SKM-1 (cell line): ENCODE data around the gene OSGEPL1.
"Not testable (repeated sequence)": the region's sequence is repeated elsewhere in the genome, so short reads cannot be mapped to it uniquely, and the experiment has no call there.

Experiments
- DNase-seq: peaks from one replicate; lab custom pipeline; 2025; ENCODE audit not compliant: unreplicated experiment; lab: John Stamatoyannopoulos, UW

Gene OSGEPL1

GRCh38 chr2:189762551-189763298 is at the start of gene OSGEPL1:
TSS of gene OSGEPL1 (minus strand) at chr2:189762792. CDS start at chr2:189761640, 1,152 bp downstream.
- DNase-seq: peak; percentile 82

DNA sequence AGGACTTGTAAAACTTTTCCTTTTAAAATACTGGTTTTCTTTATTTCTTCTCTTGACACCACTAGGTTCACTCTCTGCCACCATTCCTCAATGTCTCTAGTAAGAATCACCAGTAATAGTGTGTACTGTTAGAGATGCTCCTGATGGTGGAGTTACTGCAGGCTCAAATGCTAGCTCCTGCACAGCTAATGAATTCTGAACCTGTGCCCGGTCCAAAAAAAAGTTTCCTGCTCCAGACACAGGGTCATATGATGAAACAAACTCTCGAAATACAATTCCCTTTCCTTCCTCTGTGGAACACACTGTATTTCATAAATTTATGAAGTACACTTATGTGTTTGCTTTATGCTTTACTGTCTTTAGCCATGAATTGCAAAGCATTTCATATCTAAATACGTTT is 40.8 kb upstream of the OSGEPL1 start:
- DNase-seq: no peak

GRCh38 chr2:189802396-189802912 is 39.9 kb upstream of the OSGEPL1 start:
- no peak for DNase-seq

GRCh38 chr2:189799531-189799930 is 36.9 kb upstream of the OSGEPL1 start:
- no peak for DNase-seq

DNA sequence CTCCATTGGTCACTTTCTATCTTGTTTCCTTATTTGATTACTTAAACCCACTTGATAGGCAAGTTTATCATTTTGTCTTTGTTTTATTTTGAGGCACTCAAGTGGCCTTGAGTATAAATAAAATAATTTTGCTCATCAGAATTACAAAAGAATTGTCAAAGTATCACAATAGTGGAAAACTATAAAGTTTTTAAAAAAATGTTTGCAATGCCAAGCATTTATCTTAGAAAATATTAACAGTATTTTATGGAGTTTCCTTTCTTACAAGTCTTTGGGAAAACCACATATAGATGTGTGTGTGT is 36.4 kb upstream of the OSGEPL1 start:
- DNase-seq: no peak

- DNase-seq: peak; percentile 12
Measured at GRCh38 chr2:189798312-189799029, 35.9 kb upstream of the OSGEPL1 start.

- DNase-seq: no peak
Measured at GRCh38 chr2:189797902-189798301, 35.3 kb upstream of the OSGEPL1 start.

GRCh38 chr2:189794310-189794709 is 31.7 kb upstream of the OSGEPL1 start:
- no peak for DNase-seq

DNA sequence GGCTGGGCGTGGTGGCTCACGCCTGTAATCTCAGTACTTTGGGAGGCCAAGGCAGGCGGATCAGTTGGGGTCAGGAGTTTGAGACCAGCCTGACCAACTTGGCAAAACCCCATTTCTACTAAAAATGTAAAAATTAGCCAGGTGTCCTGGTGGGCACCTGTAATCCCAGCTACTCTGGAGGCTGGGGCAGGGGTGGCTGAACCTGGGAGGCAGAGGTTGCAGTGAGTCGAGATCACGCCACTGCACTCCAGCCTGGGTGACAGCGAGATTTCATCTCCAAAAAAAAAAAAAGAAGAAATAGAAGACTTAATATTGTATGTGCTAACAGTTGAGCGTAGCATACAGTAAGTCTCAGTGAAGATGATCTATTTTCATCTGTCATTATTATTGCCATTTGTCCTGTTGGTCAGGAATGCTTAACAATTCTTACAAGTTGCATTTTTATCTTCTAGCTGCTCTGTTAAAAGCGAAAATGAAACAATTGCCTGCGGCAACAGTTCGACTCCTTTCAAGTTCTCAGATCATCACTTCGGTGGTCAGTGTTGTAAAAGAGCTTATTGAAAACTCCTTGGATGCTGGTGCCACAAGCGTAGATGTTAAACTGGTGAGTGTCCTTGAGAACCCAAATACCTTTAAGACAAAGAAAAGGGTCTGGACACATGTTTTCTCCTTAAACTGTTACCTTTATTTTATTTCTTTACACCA is 28.9 kb upstream of the OSGEPL1 start:
- no peak for DNase-seq

GRCh38 chr2:189783927-189784867 is 21.6 kb upstream of the OSGEPL1 start, which contains the start of the genes ORMDL1 and PMS1:
TSS of gene ORMDL1 (minus strand) at chr2:189784339. CDS start at chr2:189782595, 1,744 bp downstream.
TSS of gene PMS1 (plus strand) at chr2:189784450. CDS start at chr2:189791810, 7,360 bp downstream.
- DNase-seq: peak; percentile 79

DNA sequence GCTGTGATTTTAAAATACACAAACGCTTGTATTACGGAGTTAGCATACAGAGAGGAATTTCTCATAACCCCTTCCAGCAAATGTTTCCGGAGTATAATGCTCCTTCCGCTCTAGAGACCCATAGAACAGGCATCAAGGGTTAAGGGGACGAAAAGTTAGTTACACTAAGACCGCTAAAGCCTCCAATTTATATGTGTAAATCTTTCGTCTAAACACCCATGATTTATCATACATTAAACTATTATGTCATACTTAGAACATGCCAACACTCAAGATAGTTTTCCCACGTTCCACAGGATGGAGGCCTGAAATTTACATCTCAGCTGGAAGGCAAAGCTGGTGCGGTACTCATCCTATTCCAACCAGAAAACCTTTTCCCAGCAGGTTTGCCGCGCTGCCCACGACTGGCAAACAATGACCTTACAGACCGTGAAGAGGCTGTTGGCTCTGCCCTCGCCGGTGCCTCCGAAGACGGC is 20.9 kb upstream of the OSGEPL1 start:
- DNase-seq: no peak

DNA sequence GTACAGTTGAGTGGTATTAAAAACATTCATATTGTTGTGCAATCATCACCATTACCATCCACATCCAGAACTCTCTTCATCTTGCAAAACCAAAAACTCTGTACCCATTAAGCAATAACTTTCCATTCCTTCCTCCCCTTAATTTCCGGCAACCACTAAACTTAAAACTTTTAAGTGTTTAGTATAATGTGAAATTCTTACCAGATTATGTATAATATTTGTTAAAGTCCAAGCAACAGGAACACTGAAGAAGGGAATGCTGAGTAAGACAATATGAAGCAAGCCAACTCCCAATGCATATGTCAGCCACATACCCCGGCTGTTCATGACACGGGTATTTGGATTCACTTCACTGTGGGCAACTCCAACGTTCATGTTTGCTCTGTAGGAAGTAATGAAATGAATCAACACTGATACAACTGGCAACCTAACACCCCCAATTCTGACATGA is 19.7 kb upstream of the OSGEPL1 start:
- DNase-seq: peak; percentile 19

DNA sequence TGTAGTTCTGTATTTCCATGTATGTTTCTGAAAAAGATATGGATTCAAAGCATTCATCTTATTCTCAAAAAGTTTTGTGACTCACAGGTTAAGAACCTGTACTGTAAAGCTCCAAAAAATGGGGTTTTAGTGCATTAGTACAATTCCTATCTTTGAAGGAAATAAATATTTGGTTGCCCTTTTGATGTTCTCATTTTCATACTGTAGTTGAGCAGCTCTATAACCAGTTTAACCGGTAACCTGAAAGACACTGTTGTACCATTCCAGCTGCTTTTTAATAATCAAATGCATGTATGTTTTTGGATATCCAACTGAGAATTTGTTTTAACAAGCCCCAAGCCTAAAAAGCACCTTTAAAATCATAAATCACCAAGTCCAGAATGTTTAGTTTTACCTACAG is 9.6 kb upstream of the OSGEPL1 start:
- DNase-seq: no peak

GRCh38 chr2:189770590-189771322 is 8.2 kb upstream of the OSGEPL1 start:
- no peak for DNase-seq

GRCh38 chr2:189763908-189764661 is 1.5 kb upstream of the OSGEPL1 start:
- no peak for DNase-seq

GRCh38 chr2:189762229-189762550 is 402 bp downstream of the OSGEPL1 start:
- no peak for DNase-seq

- not testable (repeated sequence) for DNase-seq
Measured at GRCh38 chr2:189760154-189760553, 2.4 kb downstream of the OSGEPL1 start.

- no peak for DNase-seq
Measured at GRCh38 chr2:189756311-189756952, 6.2 kb downstream of the OSGEPL1 start.
